ENCODE measurements around the gene MUC6.

MUC6 gene

DNA sequence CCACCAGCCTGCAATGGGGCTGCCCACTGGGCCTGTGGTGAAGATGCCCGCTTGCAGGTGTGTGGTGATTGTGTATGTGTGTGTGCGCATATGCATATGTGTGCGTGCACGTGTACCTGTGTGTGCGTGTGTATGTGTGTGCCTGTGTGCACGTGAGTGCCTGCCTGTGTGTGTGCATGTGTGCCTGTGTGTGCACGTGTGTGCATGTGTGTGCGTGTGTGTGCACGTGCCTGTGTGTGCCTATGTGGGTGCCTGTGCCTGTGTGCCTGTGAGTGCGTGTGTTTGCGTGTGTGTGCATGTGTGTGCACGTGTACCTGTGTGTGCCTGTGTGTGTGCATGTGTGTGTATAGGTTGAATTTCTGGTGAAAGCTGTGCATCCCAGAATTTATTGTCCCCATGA, 2.4 kb upstream of the MUC6 start:
- Histone ChIP-seq H3K9me3 (ENCODE audit: control insufficient read depth, low read length) (no peaks in the 10 kb centered on the region), H3K4me3 (ENCODE audit: low read length) (no peak overlapping the region), H3K36me3 (ENCODE audit: control insufficient read depth, insufficient read depth, low read length, severe bottlenecking) (no peaks in the 10 kb centered on the region), H3K9ac (ENCODE audit: low read length) (no peak overlapping the region), H3K27me3 (replicated peaks; ENCODE audit: control insufficient read depth, insufficient read depth, low read length) (peaks cover 32% of the 10 kb centered on the region), H3K4me1 (ENCODE audit: control insufficient read depth, insufficient read depth, low read length) (no peaks in the 10 kb centered on the region)
- no peak for DNase-seq (ENCODE audit: low read depth)

DNA sequence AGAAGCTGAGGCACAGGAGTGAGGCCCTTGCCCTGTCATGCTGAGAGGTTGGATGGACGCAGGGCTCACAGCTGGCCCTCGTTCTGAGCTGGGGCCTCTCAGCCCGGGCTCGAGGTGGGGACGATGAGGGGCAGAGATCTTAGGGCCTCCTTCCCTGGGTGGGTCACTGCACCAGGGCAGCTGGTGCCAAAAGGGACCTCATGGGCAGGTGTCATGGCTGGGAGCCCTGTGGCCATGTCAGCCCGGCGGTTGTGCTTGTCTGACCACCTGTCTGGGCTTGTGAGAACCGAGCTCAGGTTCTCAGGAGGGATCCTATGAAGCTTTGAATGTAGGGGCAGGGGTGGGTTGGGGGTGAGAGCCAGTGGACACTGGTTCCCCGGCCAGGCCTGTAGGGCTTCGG, 1.8 kb upstream of the MUC6 start:
- Histone ChIP-seq H3K36me3 (ENCODE audit: control insufficient read depth, insufficient read depth, low read length, severe bottlenecking) (no peaks in the 10 kb centered on the region), H3K9ac (ENCODE audit: low read length) (no peak overlapping the region), H3K4me3 (ENCODE audit: low read length) (no peak overlapping the region), H3K27me3 (replicated peaks; ENCODE audit: control insufficient read depth, insufficient read depth, low read length) (peaks cover 36% of the 10 kb centered on the region), H3K9me3 (ENCODE audit: control insufficient read depth, low read length) (no peaks in the 10 kb centered on the region), H3K4me1 (ENCODE audit: control insufficient read depth, insufficient read depth, low read length) (no peaks in the 10 kb centered on the region)
- no peak for DNase-seq (ENCODE audit: low read depth)

DNA sequence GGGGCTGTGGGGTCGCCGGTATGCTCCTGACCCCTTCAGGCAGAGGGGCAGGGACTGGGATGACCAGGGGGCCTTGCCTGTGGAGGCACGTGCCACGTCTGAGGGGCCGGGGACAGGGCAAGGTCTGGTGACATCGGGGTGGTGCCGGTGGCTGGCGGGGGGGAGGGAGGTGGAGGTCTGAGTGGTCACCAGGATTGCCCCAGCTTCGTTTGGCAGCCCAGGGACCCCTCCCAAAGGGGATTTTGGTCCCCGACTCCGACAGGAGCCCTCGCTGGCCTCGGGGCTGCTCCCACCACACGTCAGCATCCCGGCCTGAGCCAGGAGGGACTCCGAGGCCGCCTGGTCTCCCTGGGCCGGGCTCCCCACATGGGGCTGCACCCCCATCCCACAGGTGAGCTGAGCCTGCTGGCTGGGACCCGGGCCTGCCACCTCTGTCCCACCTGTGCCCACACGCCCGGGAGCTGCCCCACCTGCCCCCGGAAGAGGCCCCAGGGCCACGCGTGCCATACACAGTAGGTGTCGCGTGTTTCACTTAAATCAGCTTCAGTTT, 1.1 kb upstream of the MUC6 start:
- Histone ChIP-seq H3K4me1 (ENCODE audit: control insufficient read depth, insufficient read depth, low read length) (no peaks in the 10 kb centered on the region), H3K9me3 (ENCODE audit: control insufficient read depth, low read length) (no peaks in the 10 kb centered on the region), H3K4me3 (ENCODE audit: low read length) (no peak overlapping the region), H3K36me3 (ENCODE audit: control insufficient read depth, insufficient read depth, low read length, severe bottlenecking) (no peaks in the 10 kb centered on the region), H3K27me3 (replicated peaks; ENCODE audit: control insufficient read depth, insufficient read depth, low read length) (peaks cover 36% of the 10 kb centered on the region), H3K9ac (ENCODE audit: low read length) (no peak overlapping the region)
- DNase-seq (ENCODE audit: low read depth): no peak

DNA sequence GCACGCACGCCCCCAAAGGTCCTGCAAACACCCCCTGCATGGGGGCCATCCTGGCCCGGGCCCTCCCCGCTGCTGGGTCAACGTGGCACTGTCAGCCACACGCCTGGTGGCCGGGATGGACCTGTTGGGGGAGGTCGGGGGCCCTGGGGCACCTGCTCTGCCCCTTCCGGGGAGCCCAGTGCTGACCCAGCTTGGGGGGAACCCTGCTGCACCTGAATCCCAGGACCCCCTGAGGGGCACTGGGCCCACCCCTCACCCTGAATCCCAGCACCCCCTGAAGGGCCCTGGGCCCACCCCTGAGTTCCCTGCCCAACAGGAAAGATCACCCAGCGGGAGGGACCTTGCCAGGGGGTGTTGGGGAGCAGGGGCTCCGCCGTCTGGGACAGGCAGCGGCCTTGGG, 413 bp upstream of the MUC6 start:
- no peak overlapping the region for H3K4me3 ChIP-seq (ENCODE audit: low read length)
- no peak overlapping the region for H3K9ac ChIP-seq (ENCODE audit: low read length)
- no peak for DNase-seq (ENCODE audit: low read depth)
- no peaks in the 10 kb centered on the region for H3K4me1 ChIP-seq (ENCODE audit: control insufficient read depth, insufficient read depth, low read length)
- peaks cover 35% of the 10 kb centered on the region for H3K27me3 ChIP-seq (replicated peaks; ENCODE audit: control insufficient read depth, insufficient read depth, low read length)
- no peaks in the 10 kb centered on the region for H3K36me3 ChIP-seq (ENCODE audit: control insufficient read depth, insufficient read depth, low read length, severe bottlenecking)
- H3K9me3 ChIP-seq (ENCODE audit: control insufficient read depth, low read length): no peaks in the 10 kb centered on the region

DNA sequence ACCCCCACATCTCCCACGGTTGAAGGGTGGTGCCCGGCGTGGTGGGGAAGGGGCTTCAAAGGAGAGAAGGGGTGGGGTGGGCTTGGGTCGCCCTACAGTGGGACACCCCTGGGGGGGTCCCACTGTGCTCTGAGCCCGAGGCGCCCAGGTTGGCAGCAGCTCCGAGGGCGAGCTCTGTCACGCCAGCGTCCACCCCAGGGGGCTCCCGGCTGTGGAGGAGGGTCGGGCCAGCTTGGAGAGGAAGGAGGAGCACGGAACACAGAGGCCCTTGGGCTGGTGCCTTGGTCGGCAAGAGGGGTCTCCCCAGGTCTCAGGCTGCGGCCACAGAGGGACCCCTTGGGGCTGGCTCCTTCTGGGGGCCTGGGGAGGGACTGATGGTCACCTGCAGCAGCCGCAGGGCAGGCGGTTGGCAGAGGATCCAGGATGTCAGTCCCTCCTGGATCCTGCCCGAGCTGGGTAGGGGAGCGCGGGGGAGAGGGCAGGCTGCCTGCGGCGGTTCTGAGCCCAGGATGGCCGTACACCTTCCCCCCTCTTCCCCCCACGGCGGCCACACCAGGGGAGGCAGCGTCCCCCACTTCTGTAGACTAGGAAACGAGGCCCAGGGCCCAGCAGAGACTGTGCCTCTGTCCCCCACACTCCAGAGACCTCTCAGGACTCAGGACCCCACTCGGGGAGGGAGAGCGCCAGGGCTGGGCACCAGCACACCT, 788 bp downstream of the MUC6 start:
- Histone ChIP-seq H3K36me3 (ENCODE audit: control insufficient read depth, insufficient read depth, low read length, severe bottlenecking) (no peaks in the 10 kb centered on the region), H3K4me3 (ENCODE audit: low read length) (no peak overlapping the region), H3K9ac (ENCODE audit: low read length) (no peak overlapping the region), H3K9me3 (ENCODE audit: control insufficient read depth, low read length) (no peaks in the 10 kb centered on the region), H3K27me3 (replicated peaks; ENCODE audit: control insufficient read depth, insufficient read depth, low read length) (peaks cover 27% of the 10 kb centered on the region), H3K4me1 (ENCODE audit: control insufficient read depth, insufficient read depth, low read length) (no peaks in the 10 kb centered on the region)
- no peak for DNase-seq (ENCODE audit: low read depth)

DNA sequence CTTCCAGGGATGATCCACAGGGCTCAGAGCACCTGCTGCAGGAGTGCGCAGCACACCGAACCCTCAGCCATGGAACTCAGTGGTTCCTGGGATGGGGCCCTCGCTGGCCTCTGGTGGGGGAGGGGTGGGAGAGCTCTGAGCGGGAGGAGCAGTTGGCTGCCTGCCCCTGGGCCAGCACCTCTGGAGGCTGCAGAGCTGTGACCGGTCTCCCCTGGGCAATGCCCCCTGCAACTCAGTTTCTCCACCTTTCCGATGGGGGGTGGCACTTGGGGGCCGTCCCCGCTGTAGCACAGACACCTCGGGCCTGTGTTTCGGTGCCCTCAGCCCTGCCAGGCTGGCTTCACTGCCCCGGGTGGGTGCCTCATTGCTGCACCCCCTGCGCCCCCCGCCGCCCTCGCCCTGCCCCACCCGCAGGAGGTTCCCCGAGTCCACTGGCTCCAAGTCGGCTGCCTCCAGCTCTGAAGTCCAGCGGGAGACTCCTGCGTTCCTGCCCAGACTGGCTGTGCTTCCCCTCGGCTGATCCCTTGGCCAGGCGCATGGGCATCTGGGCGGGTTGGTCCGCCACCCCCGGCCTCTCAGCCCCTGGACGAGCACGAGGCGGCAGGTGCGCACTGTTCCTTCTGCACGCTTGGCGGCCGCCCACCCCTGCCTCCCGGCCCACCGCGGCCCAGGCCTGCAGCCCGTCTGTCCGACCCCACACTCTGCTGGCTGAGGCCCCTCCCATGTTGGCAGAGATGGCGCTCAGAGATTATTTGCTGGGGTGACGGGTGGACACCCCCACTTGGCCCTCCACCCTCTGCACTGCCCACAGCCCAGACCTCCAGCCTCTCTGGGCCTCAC, 1.8 kb downstream of the MUC6 start:
- H3K27me3 ChIP-seq (replicated peaks; ENCODE audit: control insufficient read depth, insufficient read depth, low read length): peaks cover 25% of the 10 kb centered on the region
- H3K9me3 ChIP-seq (ENCODE audit: control insufficient read depth, low read length): no peaks in the 10 kb centered on the region
- H3K4me3 ChIP-seq (ENCODE audit: low read length): no peak overlapping the region
- H3K9ac ChIP-seq (ENCODE audit: low read length): no peak overlapping the region
- no peaks in the 10 kb centered on the region for H3K36me3 ChIP-seq (ENCODE audit: control insufficient read depth, insufficient read depth, low read length, severe bottlenecking)
- no peak for DNase-seq (ENCODE audit: low read depth)
- no peaks in the 10 kb centered on the region for H3K4me1 ChIP-seq (ENCODE audit: control insufficient read depth, insufficient read depth, low read length)

DNA sequence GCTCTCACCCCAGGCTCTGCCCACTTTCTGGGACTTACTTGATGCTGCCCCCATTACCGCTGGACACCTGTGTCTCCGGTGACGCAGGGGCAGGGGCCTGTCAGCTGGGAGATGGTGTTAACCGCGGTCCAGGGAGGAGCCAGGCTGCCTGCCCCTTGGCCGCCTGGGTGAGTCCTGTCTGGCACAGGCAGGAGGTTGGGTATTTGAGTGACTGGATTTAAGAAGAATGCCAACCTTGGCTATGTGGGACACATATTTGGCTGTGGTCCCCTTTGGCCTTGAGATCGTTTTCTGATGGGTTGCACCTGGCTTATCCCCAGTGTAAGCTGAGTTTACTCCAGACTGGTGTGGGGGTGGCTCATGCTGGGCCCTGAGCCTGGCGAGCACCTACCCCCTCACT, 2.5 kb downstream of the MUC6 start:
- Histone ChIP-seq H3K9me3 (ENCODE audit: control insufficient read depth, low read length) (no peaks in the 10 kb centered on the region), H3K9ac (ENCODE audit: low read length) (no peak overlapping the region), H3K4me1 (ENCODE audit: control insufficient read depth, insufficient read depth, low read length) (no peaks in the 10 kb centered on the region), H3K4me3 (ENCODE audit: low read length) (no peak overlapping the region), H3K36me3 (ENCODE audit: control insufficient read depth, insufficient read depth, low read length, severe bottlenecking) (no peaks in the 10 kb centered on the region), H3K27me3 (replicated peaks; ENCODE audit: control insufficient read depth, insufficient read depth, low read length) (peaks cover 23% of the 10 kb centered on the region)
- DNase-seq (ENCODE audit: low read depth): no peak

DNA sequence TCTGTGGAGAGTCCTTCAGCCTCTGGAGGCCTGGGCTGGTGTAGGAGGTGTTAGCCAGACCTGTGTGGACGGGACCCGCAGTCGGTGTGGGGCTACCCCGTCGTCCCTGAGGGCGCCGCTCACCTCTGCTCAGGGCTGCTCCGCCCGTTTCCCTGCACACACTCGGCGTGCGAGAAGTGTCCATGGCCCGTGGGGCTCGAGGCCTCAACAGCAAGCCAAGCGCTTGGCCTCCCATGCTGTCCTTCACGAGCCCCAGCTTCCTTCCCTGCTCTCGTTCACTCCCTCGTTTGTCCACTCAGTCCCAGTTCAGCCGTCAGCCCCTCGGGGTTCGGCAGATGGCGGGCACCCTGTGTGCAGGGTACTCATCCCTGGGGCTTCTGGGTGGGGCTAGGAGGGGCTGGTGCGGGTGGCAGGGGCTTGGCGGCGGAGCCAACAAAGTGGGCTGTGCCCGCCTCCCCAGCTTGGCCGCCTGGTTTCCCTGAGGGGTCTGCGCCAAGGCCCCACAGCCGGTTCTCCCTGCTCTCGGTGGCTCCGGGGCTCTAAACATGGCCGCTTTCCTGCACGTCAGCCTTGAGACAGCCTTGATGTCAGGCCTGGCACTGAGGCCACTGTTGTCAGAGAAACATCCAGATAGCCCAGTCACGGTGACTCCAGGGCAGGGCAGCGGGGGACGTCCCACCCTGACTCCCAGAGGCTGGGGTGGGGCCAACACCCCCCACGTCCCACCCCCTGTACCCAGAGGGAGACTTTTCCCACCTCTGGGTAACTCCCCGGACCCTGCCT, 3.3 kb downstream of the MUC6 start:
- Histone ChIP-seq H3K36me3 (ENCODE audit: control insufficient read depth, insufficient read depth, low read length, severe bottlenecking) (no peaks in the 10 kb centered on the region), H3K4me3 (ENCODE audit: low read length) (no peak overlapping the region), H3K4me1 (ENCODE audit: control insufficient read depth, insufficient read depth, low read length) (no peaks in the 10 kb centered on the region), H3K9ac (ENCODE audit: low read length) (no peak overlapping the region), H3K9me3 (ENCODE audit: control insufficient read depth, low read length) (no peaks in the 10 kb centered on the region), H3K27me3 (replicated peaks; ENCODE audit: control insufficient read depth, insufficient read depth, low read length) (peaks cover 19% of the 10 kb centered on the region)
- no peak for DNase-seq (ENCODE audit: low read depth)

DNA sequence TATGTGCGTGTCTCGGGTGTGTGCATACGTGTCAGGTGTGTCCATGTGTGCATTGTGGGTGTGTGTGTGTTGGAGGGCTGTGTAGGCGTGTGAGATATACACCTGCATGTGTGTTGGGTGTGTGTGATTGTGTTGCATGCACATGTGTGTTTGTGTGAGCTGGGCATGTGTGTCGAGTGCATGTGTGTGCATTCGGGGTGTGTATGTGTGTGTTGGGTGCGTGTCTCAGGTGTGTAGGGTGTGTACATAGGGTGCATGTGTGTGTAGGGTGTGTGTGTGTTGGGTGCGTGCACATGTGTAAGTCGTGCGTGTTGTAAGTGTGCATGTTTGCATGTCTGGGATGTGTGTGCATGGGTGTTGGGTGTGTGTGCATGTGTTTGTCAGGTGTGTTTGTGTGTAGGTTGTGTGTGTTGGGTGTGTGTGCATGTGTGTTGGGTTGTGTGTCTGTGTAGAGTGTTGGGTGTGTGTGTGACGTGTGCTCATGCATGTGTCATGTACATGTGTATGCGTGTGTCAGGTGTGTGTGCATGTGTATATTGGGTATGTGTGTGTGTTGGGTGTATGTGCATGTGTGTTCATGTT, 4.1 kb downstream of the MUC6 start:
- peaks cover 15% of the 10 kb centered on the region for H3K27me3 ChIP-seq (replicated peaks; ENCODE audit: control insufficient read depth, insufficient read depth, low read length)
- no peak for DNase-seq (ENCODE audit: low read depth)
- H3K9me3 ChIP-seq (ENCODE audit: control insufficient read depth, low read length): no peaks in the 10 kb centered on the region
- H3K4me1 ChIP-seq (ENCODE audit: control insufficient read depth, insufficient read depth, low read length): no peaks in the 10 kb centered on the region
- no peaks in the 10 kb centered on the region for H3K36me3 ChIP-seq (ENCODE audit: control insufficient read depth, insufficient read depth, low read length, severe bottlenecking)
- no peak overlapping the region for H3K4me3 ChIP-seq (ENCODE audit: low read length)
- no peak overlapping the region for H3K9ac ChIP-seq (ENCODE audit: low read length)

DNA sequence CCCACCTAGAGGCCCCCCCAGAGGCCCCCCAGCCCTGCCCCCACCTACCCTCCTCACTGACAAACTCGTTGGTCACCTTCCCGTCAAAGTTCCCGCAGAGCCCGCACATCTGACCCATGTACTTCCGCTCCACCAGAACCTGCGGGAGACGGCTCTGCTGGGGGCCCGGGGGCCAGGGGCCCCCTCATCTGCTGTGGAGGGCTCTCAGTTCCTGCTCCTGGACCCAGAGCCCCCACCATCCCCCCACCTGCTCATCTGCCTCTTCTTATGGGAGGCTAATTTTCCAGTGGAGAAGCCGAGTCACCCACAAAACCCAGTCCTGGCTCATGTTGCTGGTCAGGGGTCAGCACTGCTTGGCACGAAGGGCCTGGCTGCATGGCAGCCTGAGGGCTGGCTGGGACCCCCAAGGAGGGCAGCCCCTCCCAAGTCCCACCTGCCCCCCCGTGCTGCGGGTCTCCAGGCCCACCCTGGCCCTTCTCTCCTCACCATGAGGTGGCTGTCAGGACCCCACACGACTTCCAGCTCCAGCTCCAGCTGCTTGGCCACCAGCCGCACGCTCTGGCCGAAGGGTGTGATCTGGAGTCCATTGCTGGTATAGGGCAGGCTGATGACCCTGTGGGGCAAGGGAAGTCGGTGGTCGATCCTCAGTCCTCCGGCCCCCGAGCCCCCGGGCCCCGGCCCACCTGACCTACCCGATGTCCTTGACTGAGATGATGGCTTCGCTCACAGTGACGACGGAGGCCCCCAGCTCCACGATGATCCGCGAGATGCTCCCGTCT, 5.2 kb downstream of the MUC6 start:
- Histone ChIP-seq H3K36me3 (ENCODE audit: control insufficient read depth, insufficient read depth, low read length, severe bottlenecking) (no peaks in the 10 kb centered on the region), H3K27me3 (replicated peaks; ENCODE audit: control insufficient read depth, insufficient read depth, low read length) (peaks cover 12% of the 10 kb centered on the region), H3K9me3 (ENCODE audit: control insufficient read depth, low read length) (no peaks in the 10 kb centered on the region), H3K4me1 (ENCODE audit: control insufficient read depth, insufficient read depth, low read length) (no peaks in the 10 kb centered on the region), H3K9ac (ENCODE audit: low read length) (no peak overlapping the region), H3K4me3 (ENCODE audit: low read length) (no peak overlapping the region)
- DNase-seq (ENCODE audit: low read depth): no peak

Data from adipocyte (in vitro differentiated cells).